Natural killer cell treated with Interleukin-12 subunit alpha and Interleukin-12 subunit beta and Interleukin-15 and Interleukin-18, amount 100 ng/mL, for 72 hours (primary cell): Measurements from ENCODE around the gene NPAS3. TPM values are rescaled to one million over a fixed set of nuclear protein-coding genes. Genes with fewer than 3 reads are reported as not detected.

ENCODE experiments used
- ATAC-seq, 2 donors: fragments of 150-1000 bp; cut with Tn5 transposase in 1 of 2; sonication (Bioruptor Pico), chemical (Tn5 transposase) in 1 of 2; 2 replicates each; pipeline ENCODE4 v1.10.0; 2021
- DNase-seq: peaks from one replicate; pipeline ENCODE4 v3.0.0; 2022; ENCODE audit warnings: low spot score
- H3K27ac Mint-ChIP-seq, 2 donors: 1 replicate in 1 of 2; 2 replicates in 1 of 2; pipeline ENCODE4 v1.8.0; 2022; ENCODE audit warnings: mixed read lengths in 2 of 2, mild to moderate bottlenecking in 1 of 2, moderate library complexity in 1 of 2
- H3K27me3 Mint-ChIP-seq, 2 donors: 1 replicate in 1 of 2; 2 replicates in 1 of 2; pipeline ENCODE4 v1.8.0; 2022; ENCODE audit warnings: mixed read lengths in 2 of 2
- H3K36me3 Mint-ChIP-seq: one replicate; pipeline ENCODE4 v1.8.0; 2022; ENCODE audit warnings: mixed read lengths
- H3K4me1 Mint-ChIP-seq, 2 donors: 1 replicate in 1 of 2; 2 replicates in 1 of 2; pipeline ENCODE4 v1.8.0; 2022; ENCODE audit warnings: low read depth in 2 of 2, mixed read lengths in 2 of 2, mild to moderate bottlenecking in 1 of 2
- H3K4me3 Mint-ChIP-seq: one replicate; pipeline ENCODE4 v1.8.0; 2022; ENCODE audit warnings: mixed read lengths
- H3K9me3 Mint-ChIP-seq: 2 replicates; pipeline ENCODE4 v1.8.0; 2022; ENCODE audit warnings: mixed read lengths
- total RNA-seq, 2 donors: library from RNA; stranded (reverse); gene quantifications; one replicate each; pipeline ENCODE4 v1.2.3, GENCODE V29; 2022

Gene NPAS3
- total RNA-seq, 2 donors from 2014 or later, result not detected

GRCh38 chr14:33754261-33754660 is 815.6 kb downstream of the NPAS3 start:
- peaks cover 0 to 5% of the 10 kb centered on the region in 2 donors for H3K27me3 Mint-ChIP-seq
- no peak overlapping the region for H3K27ac Mint-ChIP-seq
- H3K4me3 Mint-ChIP-seq, result no peak overlapping the region
- ATAC-seq (no peak), DNase-seq (no peak)
- H3K9me3 Mint-ChIP-seq, result peaks cover 2% of the 10 kb centered on the region
- no peaks in the 10 kb centered on the region for H3K36me3 Mint-ChIP-seq
- H3K4me1 Mint-ChIP-seq, result no peaks in the 10 kb centered on the region

DNA sequence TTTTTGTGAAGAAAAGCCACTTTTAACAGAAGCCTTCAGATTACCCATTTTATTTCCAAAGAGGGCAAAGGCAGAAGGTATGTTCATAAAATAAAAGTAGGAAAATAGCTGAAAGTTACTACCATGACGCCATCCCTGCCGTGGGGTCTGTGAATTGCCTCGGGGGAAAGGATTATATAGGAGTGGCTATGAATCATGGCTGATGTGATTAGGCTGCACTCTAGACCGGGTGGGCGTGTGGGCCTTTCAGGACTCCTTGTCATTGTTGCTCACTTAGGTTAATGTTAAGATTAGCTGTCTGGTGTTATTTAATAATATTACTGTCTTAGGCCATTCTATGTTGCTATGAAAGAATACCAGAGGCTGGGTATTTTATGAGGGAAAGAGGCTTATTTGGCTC is 816.7 kb downstream of the NPAS3 start:
- no peaks in the 10 kb centered on the region for H3K4me1 Mint-ChIP-seq
- peaks cover 5% of the 10 kb centered on the region for H3K9me3 Mint-ChIP-seq
- H3K4me3 Mint-ChIP-seq, result no peak overlapping the region
- H3K27ac Mint-ChIP-seq, result no peak overlapping the region
- H3K27me3 Mint-ChIP-seq, result peaks cover 0 to 5% of the 10 kb centered on the region in 2 donors
- H3K36me3 Mint-ChIP-seq, result no peaks in the 10 kb centered on the region
- DNase-seq, result no peak
- ATAC-seq, result no peak

DNA sequence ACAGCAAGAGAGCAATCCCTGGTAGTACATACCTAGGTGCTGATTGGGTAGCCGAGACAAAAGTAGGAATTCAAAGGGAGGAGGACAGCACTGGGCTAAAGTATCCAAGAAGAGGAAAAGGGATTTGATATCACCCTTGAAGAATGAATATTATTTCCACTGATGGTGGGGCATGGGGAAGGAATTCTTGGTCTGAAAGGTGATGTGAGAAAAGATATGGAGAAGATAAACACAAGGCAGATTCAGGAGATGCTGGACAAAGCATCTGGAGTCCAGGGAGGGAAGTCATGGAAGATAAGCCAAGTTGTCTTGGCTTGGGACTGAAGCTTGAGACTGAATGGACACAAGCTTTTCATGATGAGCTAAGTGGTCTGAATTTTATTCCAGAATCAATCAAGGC is 818.2 kb downstream of the NPAS3 start:
- H3K4me1 Mint-ChIP-seq, result no peaks in the 10 kb centered on the region
- no peak for DNase-seq
- ATAC-seq, result no peak
- H3K4me3 Mint-ChIP-seq, result no peak overlapping the region
- H3K36me3 Mint-ChIP-seq, result no peaks in the 10 kb centered on the region
- H3K27me3 Mint-ChIP-seq, result peaks cover 0 to 5% of the 10 kb centered on the region in 2 donors
- peaks cover 5% of the 10 kb centered on the region for H3K9me3 Mint-ChIP-seq
- no peak overlapping the region for H3K27ac Mint-ChIP-seq

GRCh38 chr14:33758547-33758946 is 819.9 kb downstream of the NPAS3 start:
- Mint-ChIP-seq H3K9me3 (peaks cover 5% of the 10 kb centered on the region), H3K36me3 (no peaks in the 10 kb centered on the region), H3K4me1 (no peaks in the 10 kb centered on the region), H3K27ac (no peak overlapping the region), H3K4me3 (no peak overlapping the region), H3K27me3 (peaks cover 0 to 5% of the 10 kb centered on the region in 2 donors)
- ATAC-seq (no peak), DNase-seq (no peak)

- no peak overlapping the region for H3K27ac Mint-ChIP-seq
- peaks cover 0 to 9% of the 10 kb centered on the region in 2 donors for H3K27me3 Mint-ChIP-seq
- no peak overlapping the region for H3K4me3 Mint-ChIP-seq
- no peak for ATAC-seq
- H3K9me3 Mint-ChIP-seq, result peaks cover 2% of the 10 kb centered on the region
- H3K36me3 Mint-ChIP-seq, result no peaks in the 10 kb centered on the region
- DNase-seq, result no peak
- no peaks in the 10 kb centered on the region for H3K4me1 Mint-ChIP-seq
Measured at GRCh38 chr14:33762161-33762851, 823.6 kb downstream of the NPAS3 start.

GRCh38 chr14:33764876-33765650 is 826.4 kb downstream of the NPAS3 start:
- H3K27ac Mint-ChIP-seq, result no peak overlapping the region
- H3K4me1 Mint-ChIP-seq, result no peaks in the 10 kb centered on the region
- peaks cover 2% of the 10 kb centered on the region for H3K9me3 Mint-ChIP-seq
- DNase-seq (no peak), ATAC-seq (no peak)
- H3K27me3 Mint-ChIP-seq, result peaks cover 2 to 9% of the 10 kb centered on the region in 2 donors
- no peak overlapping the region for H3K4me3 Mint-ChIP-seq
- H3K36me3 Mint-ChIP-seq, result no peaks in the 10 kb centered on the region

GRCh38 chr14:33767586-33768457 is 829.1 kb downstream of the NPAS3 start:
- H3K4me3 Mint-ChIP-seq, result no peak overlapping the region

DNA sequence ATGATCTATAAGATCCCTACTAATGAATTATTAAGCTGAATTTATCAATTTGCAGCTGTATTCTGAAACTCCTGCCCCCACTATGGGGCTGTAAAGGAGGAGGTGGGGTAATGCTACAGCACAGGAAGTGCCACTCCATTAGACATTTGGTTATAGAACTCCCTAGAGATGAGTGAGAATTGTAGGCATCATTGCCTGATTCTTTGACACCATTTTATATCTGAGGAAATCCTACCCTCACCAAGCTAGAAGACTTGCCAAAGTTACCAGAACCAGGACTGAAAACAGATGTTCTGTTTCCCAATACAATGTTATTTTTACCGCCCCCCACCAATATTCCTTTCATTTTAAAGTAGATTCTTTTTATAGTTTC is 829.8 kb downstream of the NPAS3 start:
- Mint-ChIP-seq H3K4me1 (no peaks in the 10 kb centered on the region), H3K36me3 (no peaks in the 10 kb centered on the region), H3K27me3 (peaks cover 2 to 9% of the 10 kb centered on the region in 2 donors), H3K9me3 (no peaks in the 10 kb centered on the region), H3K27ac (no peak overlapping the region), H3K4me3 (no peak overlapping the region)
- ATAC-seq (no peak), DNase-seq (no peak)

More at GRCh38 chr14:33767586-33768457, 829.1 kb downstream of the NPAS3 start:
- Mint-ChIP-seq H3K4me1 (no peaks in the 10 kb centered on the region), H3K9me3 (no peaks in the 10 kb centered on the region), H3K27me3 (peaks cover 2 to 9% of the 10 kb centered on the region in 2 donors), H3K36me3 (no peaks in the 10 kb centered on the region), H3K27ac (no peak overlapping the region)
- DNase-seq, result no peak
- no peak for ATAC-seq

GRCh38 chr14:33773205-33774030 is 834.7 kb downstream of the NPAS3 start:
- Mint-ChIP-seq H3K4me1 (no peaks in the 10 kb centered on the region), H3K36me3 (no peaks in the 10 kb centered on the region), H3K4me3 (no peak overlapping the region), H3K27ac (no peak overlapping the region), H3K9me3 (no peaks in the 10 kb centered on the region), H3K27me3 (no peaks in the 10 kb centered on the region)
- DNase-seq (no peak), ATAC-seq (no peak)

DNA sequence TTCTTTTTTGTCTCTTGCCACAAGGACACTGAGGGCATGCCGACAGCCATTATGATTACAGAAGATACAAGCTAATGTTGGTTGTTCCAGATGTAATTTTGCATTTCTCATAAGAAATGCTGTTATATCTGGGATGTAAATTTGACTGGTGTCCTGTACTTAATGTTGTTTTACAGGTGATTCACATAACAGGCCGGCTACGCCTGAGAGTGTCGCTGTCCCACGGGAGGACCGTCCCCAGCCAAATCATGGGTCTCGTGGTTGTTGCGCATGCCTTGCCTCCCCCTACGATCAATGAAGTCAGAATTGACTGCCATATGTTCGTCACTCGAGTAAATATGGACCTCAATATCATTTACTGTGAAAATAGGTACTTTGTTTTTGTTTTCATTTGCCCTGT is 835.5 kb downstream of the NPAS3 start:
- H3K9me3 Mint-ChIP-seq, result no peaks in the 10 kb centered on the region
- ATAC-seq, result no peak
- no peaks in the 10 kb centered on the region for H3K27me3 Mint-ChIP-seq
- no peak for DNase-seq
- no peaks in the 10 kb centered on the region for H3K36me3 Mint-ChIP-seq
- no peaks in the 10 kb centered on the region for H3K4me1 Mint-ChIP-seq
- no peak overlapping the region for H3K27ac Mint-ChIP-seq
- H3K4me3 Mint-ChIP-seq, result no peak overlapping the region

GRCh38 chr14:33774723-33775470 is 836.2 kb downstream of the NPAS3 start:
- no peaks in the 10 kb centered on the region for H3K36me3 Mint-ChIP-seq
- no peak for ATAC-seq
- no peak for DNase-seq
- H3K4me1 Mint-ChIP-seq, result no peaks in the 10 kb centered on the region
- peaks cover 0 to 2% of the 10 kb centered on the region in 2 donors for H3K27me3 Mint-ChIP-seq
- no peak overlapping the region for H3K27ac Mint-ChIP-seq
- no peak overlapping the region for H3K4me3 Mint-ChIP-seq
- no peaks in the 10 kb centered on the region for H3K9me3 Mint-ChIP-seq

DNA sequence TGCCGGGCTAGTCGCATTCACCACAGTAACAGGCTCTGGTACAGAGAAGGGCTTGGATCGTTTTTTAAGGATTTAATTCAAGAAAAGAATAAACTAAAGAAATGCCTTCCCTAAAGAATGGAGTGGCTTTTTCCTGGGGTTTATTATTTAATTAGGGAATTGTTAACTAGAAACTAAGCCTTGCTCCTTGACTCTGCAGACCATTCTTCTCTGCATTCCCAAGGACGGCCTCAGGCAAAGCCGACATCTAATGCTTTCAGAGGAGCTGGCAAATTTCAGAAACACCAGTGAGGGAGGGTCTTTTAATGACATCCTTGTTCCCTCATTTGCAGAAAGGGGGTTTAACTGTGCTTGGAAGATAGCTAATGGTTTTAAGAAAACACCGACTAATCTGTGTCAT is 838.2 kb downstream of the NPAS3 start:
- ATAC-seq (no peak), DNase-seq (no peak)
- Mint-ChIP-seq H3K4me1 (no peaks in the 10 kb centered on the region), H3K9me3 (no peaks in the 10 kb centered on the region), H3K27ac (no peak overlapping the region), H3K27me3 (peaks cover 0 to 4% of the 10 kb centered on the region in 2 donors), H3K36me3 (no peaks in the 10 kb centered on the region), H3K4me3 (no peak overlapping the region)

DNA sequence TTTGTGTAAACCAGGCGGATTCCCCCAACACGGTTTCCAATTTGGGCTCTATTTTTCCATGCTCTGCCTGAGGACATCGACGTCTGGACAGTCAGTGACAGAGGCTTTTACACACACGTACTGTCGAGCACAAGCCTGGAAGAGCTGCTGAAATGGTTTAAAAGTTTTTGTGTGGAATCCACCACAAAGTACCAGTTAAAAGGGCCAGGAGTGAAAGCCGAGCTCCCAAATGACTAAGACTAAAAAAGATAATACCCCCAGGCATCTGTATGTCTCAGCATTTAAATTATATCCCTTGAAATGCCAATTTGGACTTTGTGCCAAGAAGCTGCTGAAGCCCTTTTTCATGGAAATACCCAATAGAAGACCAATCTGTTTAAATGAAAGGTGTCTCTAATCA is 839.0 kb downstream of the NPAS3 start:
- Mint-ChIP-seq H3K4me1 (no peaks in the 10 kb centered on the region), H3K36me3 (no peaks in the 10 kb centered on the region), H3K27ac (no peak overlapping the region), H3K9me3 (no peaks in the 10 kb centered on the region), H3K27me3 (peaks cover 0 to 4% of the 10 kb centered on the region in 2 donors), H3K4me3 (no peak overlapping the region)
- ATAC-seq, result no peak
- DNase-seq, result no peak
